Mucosa of descending colon (tissue), 3 donors: ENCODE results near the gene PTPN22. TPM values are rescaled to one million over a fixed set of nuclear protein-coding genes. Genes with fewer than 3 reads are reported as not detected.

Source experiments
- ATAC-seq: fragments of 200-7000 bp; cut with Tn5 transposase; one replicate; pipeline ENCODE4 v1.9.1; 2020; ENCODE audit warnings: mild to moderate bottlenecking, moderate library complexity
- DNase-seq, 3 donors: peaks; one replicate each; pipeline ENCODE4 v3.0.0-alpha.2; 2020
- H3K36me3 ChIP-seq: fragments of 200-600 bp; one replicate; pipeline ENCODE4 v1.8.0; 2021; ENCODE audit warnings: low read depth, mild to moderate bottlenecking
- H3K4me1 ChIP-seq: fragments of 200-600 bp; one replicate; pipeline ENCODE4 v1.8.0; 2021; ENCODE audit warnings: low read depth, mild to moderate bottlenecking
- H3K4me3 ChIP-seq: fragments of 200-600 bp; one replicate; pipeline ENCODE4 v1.8.0; 2021; ENCODE audit warnings: mild to moderate bottlenecking
- H3K9me3 ChIP-seq: fragments of 200-600 bp; one replicate; pipeline ENCODE4 v1.8.0; 2021; ENCODE audit warnings: mild to moderate bottlenecking
- intact Hi-C, 2 donors: fragments of 100-400 bp; cut with DNase I in 1 of 2; cut with micrococcal nuclease in 1 of 2; formaldehyde crosslinking; loops; one replicate each; pipeline versions ENCODE4 v1.11.0 to v1.11.1; 2022; cut with DNase I, micrococcal nuclease
- total RNA-seq, 3 donors: library from RNA; stranded (reverse); fragmentation: NEBNext Ultra II Directional in 2 of 3; extraction: Animal tissue kit (Norgen Biotek cat#: 25700) in 2 of 3; gene quantifications; one replicate each; pipeline versions ENCODE4 v1.2.1 to v1.2.4, GENCODE V29; 2021 to 2023
- TF ChIP-seq, protein P1 (sequence below): fragments of 200-600 bp; IDR thresholded peaks from one replicate; pipeline ENCODE4 v1.8.0; 2022; ENCODE audit warnings: antibody characterized with exemption, mild to moderate bottlenecking
- donor health status: DM: no; HTN: no; CAD: no; lungs with moderate emphysema.
- donor health status: DM: no; HTN: no; CAD: no.
- donor health status: DM: no; HTN: yes; CAD: no.

Gene PTPN22
- total RNA-seq, 3 donors from 2014 or later: 4.3 to 8.3 (median 5.2) TPM

DNA sequence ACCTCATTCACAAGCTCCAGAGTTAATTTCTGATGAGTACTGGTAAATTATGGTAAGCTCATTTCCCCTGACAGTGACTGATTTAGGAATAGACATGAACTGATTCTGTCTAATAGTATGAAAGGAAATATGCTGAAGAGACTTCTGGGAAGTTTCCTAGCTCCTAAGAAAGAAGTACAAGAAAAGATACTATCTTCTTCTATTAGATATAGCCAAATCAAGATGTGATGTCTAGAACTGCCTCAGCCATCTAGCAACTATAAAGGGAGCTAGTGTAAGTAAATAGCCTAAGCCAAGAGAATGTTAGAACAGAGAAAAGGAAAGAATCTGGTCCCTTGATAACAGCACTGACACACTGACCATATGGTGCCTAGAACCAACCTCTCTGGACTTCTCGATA is 101.5 kb downstream of the PTPN22 start:
- Histone ChIP-seq H3K9me3 (no peaks in the 10 kb centered on the region), H3K4me3 (no peak overlapping the region), H3K36me3 (no peaks in the 10 kb centered on the region), H3K4me1 (no peaks in the 10 kb centered on the region)
- DNase-seq: no peak
- TF ChIP-seq, protein P1, sequence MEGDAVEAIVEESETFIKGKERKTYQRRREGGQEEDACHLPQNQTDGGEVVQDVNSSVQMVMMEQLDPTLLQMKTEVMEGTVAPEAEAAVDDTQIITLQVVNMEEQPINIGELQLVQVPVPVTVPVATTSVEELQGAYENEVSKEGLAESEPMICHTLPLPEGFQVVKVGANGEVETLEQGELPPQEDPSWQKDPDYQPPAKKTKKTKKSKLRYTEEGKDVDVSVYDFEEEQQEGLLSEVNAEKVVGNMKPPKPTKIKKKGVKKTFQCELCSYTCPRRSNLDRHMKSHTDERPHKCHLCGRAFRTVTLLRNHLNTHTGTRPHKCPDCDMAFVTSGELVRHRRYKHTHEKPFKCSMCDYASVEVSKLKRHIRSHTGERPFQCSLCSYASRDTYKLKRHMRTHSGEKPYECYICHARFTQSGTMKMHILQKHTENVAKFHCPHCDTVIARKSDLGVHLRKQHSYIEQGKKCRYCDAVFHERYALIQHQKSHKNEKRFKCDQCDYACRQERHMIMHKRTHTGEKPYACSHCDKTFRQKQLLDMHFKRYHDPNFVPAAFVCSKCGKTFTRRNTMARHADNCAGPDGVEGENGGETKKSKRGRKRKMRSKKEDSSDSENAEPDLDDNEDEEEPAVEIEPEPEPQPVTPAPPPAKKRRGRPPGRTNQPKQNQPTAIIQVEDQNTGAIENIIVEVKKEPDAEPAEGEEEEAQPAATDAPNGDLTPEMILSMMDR: no peak
- intact Hi-C loops: no loop called here
- ATAC-seq: no peak

DNA sequence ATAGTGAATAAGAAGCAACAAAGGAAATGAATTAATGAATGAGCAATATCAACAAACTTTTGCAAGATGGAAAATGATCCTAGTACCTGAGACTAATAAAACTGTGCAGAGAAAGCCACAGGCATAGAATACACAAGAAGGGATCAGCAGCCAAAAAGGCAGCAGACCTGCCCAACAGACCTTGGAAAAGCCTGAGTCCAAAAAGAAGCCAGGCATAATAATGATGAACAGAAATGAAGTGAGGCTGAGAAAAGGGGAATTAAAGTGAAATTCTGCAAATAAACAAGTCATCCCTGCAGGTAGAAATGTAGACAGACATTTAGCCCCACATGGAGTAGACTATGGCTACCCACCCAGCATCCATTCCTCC is 101.9 kb downstream of the PTPN22 start:
- H3K4me3 ChIP-seq: no peak overlapping the region
- no peaks in the 10 kb centered on the region for H3K9me3 ChIP-seq
- TF ChIP-seq, protein P1: no peak
- ATAC-seq (no peak), DNase-seq (no peak)
- H3K4me1 ChIP-seq: no peaks in the 10 kb centered on the region
- intact Hi-C loops: no loop called here
- no peaks in the 10 kb centered on the region for H3K36me3 ChIP-seq

DNA sequence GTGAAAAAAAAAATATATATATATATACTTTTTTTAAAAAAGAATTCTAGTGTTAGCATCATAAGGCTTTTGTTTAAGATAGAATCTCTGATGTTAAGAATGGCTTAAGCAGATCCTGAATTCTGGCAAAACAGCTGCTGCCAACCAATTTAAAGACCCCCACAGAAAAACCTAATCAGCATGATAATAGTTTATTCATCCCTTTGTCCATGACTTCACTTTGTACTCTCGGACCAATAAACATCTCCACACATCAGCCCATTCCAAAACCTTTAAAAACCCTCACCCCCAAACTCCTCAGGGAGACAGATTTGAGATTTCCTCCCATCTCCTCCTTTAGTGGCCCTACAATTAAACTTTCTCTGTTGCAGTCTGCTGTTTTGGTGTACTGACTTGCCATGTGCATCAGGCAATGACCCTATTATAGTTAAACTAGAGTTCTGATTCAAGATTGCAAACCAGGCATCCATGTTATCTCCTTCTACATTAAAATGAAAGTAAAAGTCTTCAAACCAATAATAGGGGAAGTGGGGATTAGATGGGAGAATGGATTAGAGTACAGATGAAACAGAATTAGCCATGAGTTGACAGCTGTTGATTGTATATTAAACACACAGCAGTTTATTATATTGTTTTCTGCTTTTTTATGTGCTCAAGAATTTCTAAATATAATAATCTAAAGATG is 102.5 kb downstream of the PTPN22 start:
- TF ChIP-seq, protein P1: no peak
- intact Hi-C loops: no loop called here
- Histone ChIP-seq H3K9me3 (no peaks in the 10 kb centered on the region), H3K36me3 (no peaks in the 10 kb centered on the region), H3K4me3 (no peak overlapping the region), H3K4me1 (no peaks in the 10 kb centered on the region)
- ATAC-seq: no peak
- no peak for DNase-seq

DNA sequence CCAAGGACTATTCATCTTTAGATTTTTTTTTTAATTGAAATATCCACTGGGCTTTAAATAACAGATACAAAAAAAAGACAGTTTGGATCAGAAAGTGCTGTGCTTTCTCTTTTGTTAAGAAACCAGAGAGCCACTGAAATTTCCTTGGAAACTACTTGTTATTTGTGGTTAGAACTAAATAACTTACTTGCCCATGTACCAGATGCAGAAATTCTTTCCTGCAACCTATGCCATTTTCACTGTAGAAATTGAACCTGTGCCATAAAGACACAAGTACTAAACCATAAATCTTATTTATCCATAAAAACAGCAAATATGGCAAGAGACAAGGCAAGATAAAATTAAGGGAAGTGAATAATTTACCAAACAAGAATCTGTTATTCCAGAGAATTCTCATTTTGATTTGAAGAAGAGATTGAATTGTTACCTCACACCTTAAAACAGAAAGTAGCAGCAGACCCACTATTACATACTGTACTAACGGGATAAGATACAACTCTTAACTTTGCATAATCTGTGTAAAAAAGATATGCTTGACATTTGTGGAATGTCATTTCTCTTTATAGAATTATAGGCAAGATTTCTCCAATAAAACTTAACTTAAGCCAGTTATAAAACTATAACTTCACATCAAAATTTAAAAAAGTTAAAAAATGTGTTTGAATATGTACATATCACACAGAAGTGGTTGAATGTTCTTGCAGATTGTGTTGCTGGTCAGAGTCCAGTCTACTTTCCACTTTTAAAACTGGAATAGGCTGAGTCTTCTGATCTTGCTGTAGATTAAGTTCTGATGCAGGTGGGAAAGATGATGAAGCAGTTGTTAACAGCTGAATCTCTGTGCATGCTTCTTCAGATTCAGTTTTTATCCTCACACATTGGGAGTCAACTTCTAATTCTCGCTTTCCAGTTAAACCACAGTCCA is 105.9 kb downstream of the PTPN22 start:
- TF ChIP-seq, protein P1: no peak
- ATAC-seq: no peak
- intact Hi-C loops: no loop called here
- no peak for DNase-seq
- Histone ChIP-seq H3K9me3 (no peaks in the 10 kb centered on the region), H3K4me3 (no peak overlapping the region), H3K4me1 (no peaks in the 10 kb centered on the region), H3K36me3 (no peaks in the 10 kb centered on the region)

Other genes starting within 250 kb of the PTPN22 start
- gene PHTF1, start 112.2 kb downstream of the PTPN22 start, total RNA-seq: 10 to 100 TPM in 2 of 3 donors, 1 to 10 TPM in 1; 8.7 to 14.6 (median 10.8) TPM
- gene RSBN1, start 59.2 kb downstream of the PTPN22 start, total RNA-seq: 10 to 100 TPM; 24.1 to 36.5 (median 28.3) TPM
- 100 to 1,000 TPM in 2 of 3 donors, 10 to 100 TPM in 1; 72.4 to 197 (median 153) TPM for gene BCL2L15, start 15.9 kb upstream of the PTPN22 start, total RNA-seq
- 10 to 100 TPM; 26.6 to 40.0 (median 28.7) TPM for gene AP4B1, start 33.1 kb upstream of the PTPN22 start, total RNA-seq
- 1 to 10 TPM; 4.2 to 6.0 (median 5.2) TPM for gene DCLRE1B, start 33.6 kb upstream of the PTPN22 start, total RNA-seq
- gene HIPK1, start 57.6 kb upstream of the PTPN22 start, total RNA-seq: 10 to 100 TPM; 66.0 to 99.7 (median 68.8) TPM
- 10 to 100 TPM in 2 of 3 donors, 1 to 10 TPM in 1; 5.4 to 51.1 (median 28.2) TPM for gene OLFML3, start 107.8 kb upstream of the PTPN22 start, total RNA-seq